GM19372 (cell line): ENCODE measurements around the gene SMOC2.
"Not testable (repeated sequence)": the region's sequence is repeated elsewhere in the genome, so short reads cannot be mapped to it uniquely, and the experiment has no call there.

Source experiments
- ATAC-seq: cut with Tn5 transposase; IDR thresholded peaks from one replicate; pipeline ENCODE4 v1.9.1; 2021; ENCODE audit warnings: mild to moderate bottlenecking, low read depth, moderate library complexity; ENCODE audit not compliant: unreplicated experiment

The SMOC2 gene

GRCh38 chr6:168590406-168590805, 149.4 kb downstream of the SMOC2 start:
- no peak for ATAC-seq

- ATAC-seq = no peak
Observed at GRCh38 chr6:168596344-168596743, 155.4 kb downstream of the SMOC2 start.

GRCh38 chr6:168597471-168597875, 156.5 kb downstream of the SMOC2 start:
- ATAC-seq = no peak

- ATAC-seq = no peak
Observed at GRCh38 chr6:168598251-168599117, 157.5 kb downstream of the SMOC2 start.

GRCh38 chr6:168599118-168599494, 158.1 kb downstream of the SMOC2 start:
- no peak for ATAC-seq

- no peak for ATAC-seq
Observed at GRCh38 chr6:168599769-168600330, 158.9 kb downstream of the SMOC2 start.

GRCh38 chr6:168600381-168600780, 159.4 kb downstream of the SMOC2 start:
- no peak for ATAC-seq

GRCh38 chr6:168601111-168601510, 160.1 kb downstream of the SMOC2 start:
- no peak for ATAC-seq

- ATAC-seq = no peak
Observed at GRCh38 chr6:168601546-168601945, 160.6 kb downstream of the SMOC2 start.

GRCh38 chr6:168602576-168602975, 161.6 kb downstream of the SMOC2 start:
- ATAC-seq = no peak

- ATAC-seq = no peak
Observed at GRCh38 chr6:168603234-168603633, 162.2 kb downstream of the SMOC2 start.

- no peak for ATAC-seq
Observed at GRCh38 chr6:168605964-168606363, 165.0 kb downstream of the SMOC2 start.

GRCh38 chr6:168606722-168607121, 165.7 kb downstream of the SMOC2 start:
- no peak for ATAC-seq

- no peak for ATAC-seq
Observed at GRCh38 chr6:168607272-168608112, 166.5 kb downstream of the SMOC2 start.

GRCh38 chr6:168608113-168608400, 167.1 kb downstream of the SMOC2 start:
- ATAC-seq = no peak

- ATAC-seq = no peak
Observed at GRCh38 chr6:168609026-168609685, 168.2 kb downstream of the SMOC2 start.

GRCh38 chr6:168609914-168610490, 169.0 kb downstream of the SMOC2 start:
- ATAC-seq = no peak

GRCh38 chr6:168610966-168611365, 170.0 kb downstream of the SMOC2 start:
- not testable (repeated sequence) for ATAC-seq

- ATAC-seq = no peak
Observed at GRCh38 chr6:168611691-168612090, 170.7 kb downstream of the SMOC2 start.

GRCh38 chr6:168612586-168612985, 171.6 kb downstream of the SMOC2 start:
- ATAC-seq = no peak

GRCh38 chr6:168615837-168616236, 174.9 kb downstream of the SMOC2 start:
- ATAC-seq = no peak
